Endothelial cell of umbilical vein (primary cell): ENCODE results near the gene SPARC. TPM values are rescaled to one million over a fixed set of nuclear protein-coding genes. Genes with fewer than 3 reads are reported as not detected.

Experiments used
- BruUV-seq: library from RNA; stranded (reverse); fragments of 400-500 nt; replicated peaks from 2 replicates; lab custom pipeline; 2021; lab: Mats Ljungman, UMichigan
- CTCF ChIA-PET: fragments of 300-600, 350-600 bp; sonication (Branson Sonifier 250); formaldehyde crosslinking; loops from one replicate; lab custom pipeline; 2021; ENCODE audit warnings: antibody characterized with exemption, inconsistent platforms; lab: Charles Lee
- POLR2A ChIA-PET: fragments of 300-600, 350-600 bp; sonication (Branson Sonifier 250); formaldehyde crosslinking; loops from one replicate; lab custom pipeline; 2021; ENCODE audit warnings: antibody characterized with exemption, inconsistent platforms; lab: Charles Lee
- DNase-seq: peaks from one replicate; pipeline ENCODE4 v3.0.0-alpha.2; 2011; ENCODE audit warnings: low read depth, low spot score
- FAIRE-seq: peaks from 2 replicates; lab custom pipeline; 2011; peaks lifted over from hg19 to GRCh38; lab: Jason Lieb, UNC
- H2AFZ ChIP-seq: 2 replicates; pipeline ENCODE4 v1.6.0; 2012; ENCODE audit warnings: low read depth, low read length, control low read depth, inconsistent platforms
- H3K27ac ChIP-seq: 2 replicates; pipeline ENCODE4 v1.5.1; 2011; ENCODE audit warnings: low read depth, mild to moderate bottlenecking, control low read depth, low read length, moderate library complexity; ENCODE audit not compliant: insufficient read depth
- H3K27me3 ChIP-seq, 2 experiments: 2 replicates each; pipeline versions ENCODE4 v1.6.0 to v1.6.1; 2011; ENCODE audit warnings: low read length in 2 of 2, mixed read lengths in 1 of 2; ENCODE audit not compliant: control insufficient read depth in 2 of 2, insufficient read depth in 2 of 2
- H3K36me3 ChIP-seq, 2 experiments: 2 replicates in 1 of 2; 3 replicates in 1 of 2; pipeline ENCODE4 v1.5.1; 2011; ENCODE audit warnings: low read length in 2 of 2, mild to moderate bottlenecking in 1 of 2, moderate library complexity in 1 of 2; ENCODE audit not compliant: control insufficient read depth in 2 of 2, insufficient read depth in 2 of 2; ENCODE audit errors: extremely low read depth in 1 of 2
- H3K4me1 ChIP-seq: 3 replicates; pipeline ENCODE4 v1.5.1; 2011; ENCODE audit warnings: mild to moderate bottlenecking, low read length; ENCODE audit not compliant: control insufficient read depth, insufficient read depth; ENCODE audit errors: extremely low read depth
- H3K4me2 ChIP-seq: 2 replicates; pipeline ENCODE4 v1.6.1; 2011; ENCODE audit warnings: low read length, control low read depth, mixed read lengths; ENCODE audit not compliant: insufficient read depth
- H3K4me3 ChIP-seq, 3 experiments: fragments of 200-600 bp in 1 of 3; sonication (generic), shearing (Covaris generic) in 1 of 3; replicated peaks in 1 of 3; 2 replicates each; pipeline ENCODE4 v1.5.1; 2011 to 2016; ENCODE audit warnings: control low read depth in 3 of 3, low read length in 3 of 3, mild to moderate bottlenecking in 2 of 3, inconsistent platforms in 1 of 3, low read depth in 1 of 3, moderate library complexity in 1 of 3; ENCODE audit not compliant: insufficient read depth in 1 of 3
- H3K79me2 ChIP-seq: 2 replicates; pipeline ENCODE4 v1.6.0; 2012; ENCODE audit warnings: low read length, inconsistent platforms; ENCODE audit not compliant: control insufficient read depth, insufficient read depth
- H3K9ac ChIP-seq: replicated peaks from 2 replicates; pipeline ENCODE3; 2011; ENCODE audit warnings: low read length, control low read depth; ENCODE audit not compliant: insufficient read depth; ENCODE audit errors: extremely low read depth
- H3K9me1 ChIP-seq: replicated peaks from 3 replicates; pipeline ENCODE4 v1.6.0; 2011; ENCODE audit warnings: mild to moderate bottlenecking, low read length; ENCODE audit not compliant: control insufficient read depth, insufficient read depth; ENCODE audit errors: extremely low read depth
- H3K9me3 ChIP-seq: replicated peaks from 2 replicates; pipeline ENCODE4 v1.5.1; 2012; ENCODE audit warnings: low read length, inconsistent platforms; ENCODE audit not compliant: control insufficient read depth, insufficient read depth
- H4K20me1 ChIP-seq: replicated peaks from 2 replicates; pipeline ENCODE3; 2011; ENCODE audit warnings: mild to moderate bottlenecking, low read length; ENCODE audit not compliant: control insufficient read depth, insufficient read depth; ENCODE audit errors: extremely low read depth
- CTCF ChIP-seq, 2 donors: IDR thresholded peaks; 1 replicate in 1 of 2; 2 replicates in 1 of 2; pipeline ENCODE4 v1.5.1; 2011; ENCODE audit warnings: low read length in 2 of 2, mild to moderate bottlenecking in 2 of 2, moderate library complexity in 2 of 2, control low read depth in 1 of 2, inconsistent platforms in 1 of 2, low read depth in 1 of 2; ENCODE audit not compliant: insufficient read depth in 1 of 2; ENCODE audit errors: extremely low read depth in 1 of 2
- EZH2 ChIP-seq: IDR thresholded peaks from 2 replicates; pipeline ENCODE4 v1.6.1; 2012; ENCODE audit warnings: borderline replicate concordance, low read depth, mild to moderate bottlenecking, moderate library complexity, low read length, inconsistent platforms; ENCODE audit not compliant: severe bottlenecking
- FOS ChIP-seq: IDR thresholded peaks from 2 replicates; pipeline ENCODE4 v1.6.1; 2011; ENCODE audit warnings: mild to moderate bottlenecking, low read length, moderate library complexity, borderline replicate concordance; ENCODE audit not compliant: insufficient read depth
- GATA2 ChIP-seq: IDR thresholded peaks from 2 replicates; pipeline ENCODE4 v1.7.0; 2011; ENCODE audit warnings: low read depth, mild to moderate bottlenecking, moderate library complexity, mixed read lengths, low read length; ENCODE audit not compliant: insufficient read length, insufficient read depth
- JUN ChIP-seq: IDR thresholded peaks from 2 replicates; pipeline ENCODE4 v1.6.1; 2011; ENCODE audit warnings: borderline replicate concordance, low read depth; ENCODE audit not compliant: insufficient read length, insufficient read depth
- MYC ChIP-seq: IDR thresholded peaks from one replicate; pipeline ENCODE4 v1.6.1; 2011; ENCODE audit warnings: mild to moderate bottlenecking, low read depth, low read length
- POLR2A ChIP-seq: IDR thresholded peaks from 2 replicates; pipeline ENCODE4 v1.6.1; 2012; ENCODE audit warnings: low read depth, mild to moderate bottlenecking, control low read depth, low read length
- POLR2AphosphoS5 ChIP-seq: IDR thresholded peaks from 2 replicates; pipeline ENCODE4 v1.6.1; 2012; ENCODE audit warnings: low read depth, mild to moderate bottlenecking, control low read depth, low read length, moderate library complexity; ENCODE audit not compliant: insufficient read depth
- dilution Hi-C: fragments of 300-500 bp; cut with MboI; formaldehyde crosslinking; loops from one replicate; pipeline ENCODE4 v1.15.0; 2019; ENCODE audit warnings: low sequenced_read_pairs; ENCODE audit not compliant: extremely low pct_ligation_motif_present
- intact Hi-C: fragments of 100-400 bp; cut with micrococcal nuclease; formaldehyde crosslinking; loops from one replicate; pipeline ENCODE4 v1.10.0; 2022
- polyA plus RNA-seq, 4 experiments: library from polyadenylated mRNA; depleted of rRNA in 3 of 4; stranded (reverse) in 3 of 4; unstranded in 1 of 4; fragments of >200 nt; gene quantifications; 2 replicates each; pipeline versions ENCODE4 v1.2.1 to v1.2.3, GENCODE V29; 2011 to 2012; ENCODE audit warnings: missing spikeins in 1 of 4
- total RNA-seq: library from RNA; stranded (reverse); gene quantifications from 2 replicates; pipeline ENCODE4 v1.2.3, GENCODE V29; 2021
- TF ChIP-seq, protein P1 (sequence below): IDR thresholded peaks from 2 replicates; pipeline ENCODE4 v1.6.1; 2011; ENCODE audit not compliant: insufficient read depth, insufficient read length

SPARC gene
- total and polyA plus RNA-seq, 2 donors (not counting 3 experiments of a cell fraction or from before 2014, with no cell fraction given): 2,962 to 3,114 TPM

GRCh38 chr5:151688436-151688835 lies 1.7 kb upstream of the SPARC start:
- dilution Hi-C loops: no loop called here
- no peaks in the 10 kb centered on the region for H3K9me3 ChIP-seq
- DNase-seq (no peak), FAIRE-seq (no peak)
- H3K27ac ChIP-seq: no peak overlapping the region
- no peaks in the 10 kb centered on the region for H4K20me1 ChIP-seq
- CTCF ChIA-PET: interaction anchor here (1.0 to 3.2 kb wide), 3 partner anchors 27 to 53 kb away, joined by 3 to 30 read pairs (median 10); no protein-coding TSS in a partner anchor
- H3K4me1 ChIP-seq: peaks cover 22% of the 10 kb centered on the region
- no peak overlapping the region for H3K9ac ChIP-seq
- H3K27me3 ChIP-seq: no peaks in the 10 kb centered on the region
- POLR2A ChIA-PET: interaction anchor here (2.4 kb wide), 1 partner anchor 10 kb away, joined by 76 read pairs; no protein-coding TSS in a partner anchor
- H3K4me2 ChIP-seq: no peak overlapping the region
- no TSS peak for BruUV-seq
- intact Hi-C loops: no loop called here
- H3K79me2 ChIP-seq: peaks cover 39% of the 10 kb centered on the region
- no peak overlapping the region for H2AFZ ChIP-seq
- H3K9me1 ChIP-seq: no peaks in the 10 kb centered on the region
- TF ChIP-seq, protein P1, sequence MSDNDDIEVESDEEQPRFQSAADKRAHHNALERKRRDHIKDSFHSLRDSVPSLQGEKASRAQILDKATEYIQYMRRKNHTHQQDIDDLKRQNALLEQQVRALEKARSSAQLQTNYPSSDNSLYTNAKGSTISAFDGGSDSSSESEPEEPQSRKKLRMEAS: no peak
- TF ChIP-seq EZH2: no peak
- TF ChIP-seq GATA2: no peak
- TF ChIP-seq CTCF (IDR thresholded peaks at IDR 0.05; ENCODE audit: extremely low read depth in 1 of 2, insufficient read depth in 1 of 2, low read depth in 1 of 2, low read length in 2 of 2): no peak
- TF ChIP-seq MYC: no peak
- no peak for TF ChIP-seq POLR2AphosphoS5
- no peak for TF ChIP-seq JUN
- TF ChIP-seq POLR2A: no peak
- TF ChIP-seq FOS: no peak
- H3K36me3 ChIP-seq: peaks cover 0 to 1% of the 10 kb centered on the region in 2 experiments
- no peak overlapping the region for H3K4me3 ChIP-seq
